Stimulated activated CD8-positive, alpha-beta memory T cell treated with anti-CD3 and anti-CD28 coated beads, Interleukin-15, amount 100 ng/mL, for 24 hours (primary cell): ENCODE measurements around the gene CRKL.
"Not testable (repeated sequence)": the region's sequence is repeated elsewhere in the genome, so short reads cannot be mapped to it uniquely, and the experiment has no call there.

Experiments
- DNase-seq: peaks from one replicate; pipeline ENCODE4 v3.0.0-alpha.2; 2020; ENCODE audit warnings: low read depth

CRKL gene

GRCh38 chr22:20935049-20935448, 17.8 kb downstream of the CRKL start:
- not testable (repeated sequence) for DNase-seq

- DNase-seq, result not testable (repeated sequence)
Observed at GRCh38 chr22:20935780-20936539, 18.8 kb downstream of the CRKL start.

GRCh38 chr22:20937031-20937793, 20.0 kb downstream of the CRKL start:
- DNase-seq, result no peak

GRCh38 chr22:20937794-20938671, 20.8 kb downstream of the CRKL start:
- DNase-seq, result no peak

GRCh38 chr22:20939457-20940185, 22.4 kb downstream of the CRKL start:
- not testable (repeated sequence) for DNase-seq

GRCh38 chr22:20940186-20940651, 23.0 kb downstream of the CRKL start:
- DNase-seq, result no peak

GRCh38 chr22:20940904-20941385, 23.7 kb downstream of the CRKL start:
- no peak for DNase-seq

- not testable (repeated sequence) for DNase-seq
Observed at GRCh38 chr22:20942203-20942902, 25.1 kb downstream of the CRKL start.

- no peak for DNase-seq
Observed at GRCh38 chr22:20943104-20943933, 26.1 kb downstream of the CRKL start.

- no peak for DNase-seq
Observed at GRCh38 chr22:20944042-20944441, 26.8 kb downstream of the CRKL start.

GRCh38 chr22:20945578-20945934, 28.3 kb downstream of the CRKL start:
- DNase-seq, result no peak

GRCh38 chr22:20946080-20946986, 29.1 kb downstream of the CRKL start:
- DNase-seq, result no peak

- no peak for DNase-seq
Observed at GRCh38 chr22:20946991-20947390, 29.8 kb downstream of the CRKL start.

- DNase-seq, result no peak
Observed at GRCh38 chr22:20948450-20948849, 31.2 kb downstream of the CRKL start.

GRCh38 chr22:20948989-20949388, 31.8 kb downstream of the CRKL start:
- DNase-seq, result no peak

- no peak for DNase-seq
Observed at GRCh38 chr22:20949698-20950183, 32.5 kb downstream of the CRKL start.

- DNase-seq, result no peak
Observed at GRCh38 chr22:20951151-20951931, 34.1 kb downstream of the CRKL start.

- DNase-seq, result no peak
Observed at GRCh38 chr22:20951932-20952380, 34.7 kb downstream of the CRKL start.
